Measurements from ENCODE around the gene NR2F2. TPM values are rescaled to one million over a fixed set of nuclear protein-coding genes. Genes with fewer than 3 reads are reported as not detected.

Gene NR2F2
- total and polyA plus RNA-seq, 2 experiments from 2014 or later: 0.16 TPM; not detected in 1

- H3K27ac Mint-ChIP-seq: no peak overlapping the region
- H3K4me1 Mint-ChIP-seq: peaks cover 28% of the 10 kb centered on the region
- Histone ChIP-seq H3F3A (replicated peaks; ENCODE audit: low read depth) (no peaks in the 10 kb centered on the region), H3K36me3 (ENCODE audit: insufficient read depth) (no peaks in the 10 kb centered on the region), H4K20me1 (replicated peaks; ENCODE audit: insufficient read depth) (no peaks in the 10 kb centered on the region), H2AFZ (no peak overlapping the region), H3K27me3 (ENCODE audit: insufficient read depth) (no peaks in the 10 kb centered on the region), H3K4me3 (no peak overlapping the region), H3K27ac (ENCODE audit: low read depth) (no peak overlapping the region), H3K9me2 (ENCODE audit: insufficient read depth) (peaks cover 3% of the 10 kb centered on the region; the same call in 1 of the 2 replicates), H3K4me1 (ENCODE audit: insufficient read depth) (peaks cover 33% of the 10 kb centered on the region), H3K4me2 (no peak overlapping the region), H3K79me2 (replicated peaks; ENCODE audit: insufficient read depth) (no peaks in the 10 kb centered on the region)
- no peak overlapping the region for H3K4me3 Mint-ChIP-seq
- peaks cover 4% of the 10 kb centered on the region for H3K9me3 Mint-ChIP-seq
- ATAC-seq: no peak
- H3K27me3 Mint-ChIP-seq (ENCODE audit: insufficient read depth, low read depth, poor library complexity): peaks cover 7% of the 10 kb centered on the region
- H3K36me3 Mint-ChIP-seq (ENCODE audit: low read depth): peaks cover 4% of the 10 kb centered on the region; the same call in 2 of the 3 replicates
- DNase-seq (ENCODE audit: low spot score): no peak
- TF ChIP-seq CREB1 (CRISPR knock-in tag; IDR thresholded peaks at IDR 0.05; ENCODE audit: low read depth) (no peak), ETS1 (IDR thresholded peaks at IDR 0.05) (no peak), ZNF331 (CRISPR knock-in tag; IDR thresholded peaks at IDR 0.05; ENCODE audit: low read depth) (no peak), ZNF462 (CRISPR knock-in tag; IDR thresholded peaks at IDR 0.05) (no peak), EZH2phosphoT487 (IDR thresholded peaks at IDR 0.05; ENCODE audit: unreplicated experiment) (no peak), REST (IDR thresholded peaks at IDR 0.05; ENCODE audit: unreplicated experiment) (no peak), STAT1 (IDR thresholded peaks at IDR 0.05; ENCODE audit: unreplicated experiment) (no peak), NANOG (IDR thresholded peaks at IDR 0.05; ENCODE audit: borderline replicate concordance) (no peak), CTCF (conservative IDR thresholded peaks at IDR 0.05; ENCODE audit: low read depth in 2 of 2) (no peak), POLR2AphosphoS5 (IDR thresholded peaks at IDR 0.05; ENCODE audit: low read depth) (no peak), JUNB (IDR thresholded peaks at IDR 0.05; ENCODE audit: unreplicated experiment) (no peak), EZH2 (IDR thresholded peaks at IDR 0.05; ENCODE audit: low read depth, unreplicated experiment) (no peak), ZNF114 (CRISPR knock-in tag; IDR thresholded peaks at IDR 0.05) (no peak)
Observed at GRCh38 chr15:96292635-96293034, 37.9 kb upstream of the NR2F2 start.
